K562 (cell line): ENCODE measurements around the gene ST6GAL1. TPM values are rescaled to one million over a fixed set of nuclear protein-coding genes. Genes with fewer than 3 reads are reported as not detected.

Experiments
- BHLHE40 ChIP-seq: IDR thresholded peaks from 2 replicates; pipeline ENCODE4 v1.6.1; 2011; ENCODE audit warnings: low read length, improper control_type of control experiment
- BRF2 ChIP-seq: IDR thresholded peaks from 3 replicates; pipeline ENCODE4 v1.6.1; 2011; ENCODE audit warnings: borderline replicate concordance, mild to moderate bottlenecking; ENCODE audit not compliant: insufficient read length, insufficient read depth
- C11orf30 ChIP-seq: fragments of 450-650 bp; IDR thresholded peaks from 2 replicates; pipeline ENCODE4 v1.6.1; 2016; ENCODE audit warnings: low read depth, mild to moderate bottlenecking
- CC2D1A ChIP-seq: fragments of 450-650 bp; IDR thresholded peaks from 2 replicates; pipeline ENCODE4 v1.6.1; 2017; ENCODE audit warnings: mild to moderate bottlenecking
- ERF ChIP-seq: fragments of 450-650 bp; formaldehyde crosslinking; IDR thresholded peaks from 2 replicates; pipeline ENCODE4 v1.4.0; 2020; ENCODE audit warnings: mild to moderate bottlenecking, mixed read lengths
- HDAC3 ChIP-seq: fragments of 450-650 bp; IDR thresholded peaks from 2 replicates; pipeline ENCODE4 v1.6.1; 2018; ENCODE audit warnings: borderline replicate concordance, mild to moderate bottlenecking, moderate library complexity; ENCODE audit not compliant: partially characterized antibody
- HDAC8 ChIP-seq: fragments of 450-650 bp; IDR thresholded peaks from 2 replicates; pipeline ENCODE4 v1.6.1; 2016; ENCODE audit warnings: mild to moderate bottlenecking, missing genetic modification characterization, moderate library complexity, missing compliant biosample characterization
- HNRNPL ChIP-seq: fragments of 200-400 bp; formaldehyde crosslinking; IDR thresholded peaks from 2 replicates; pipeline ENCODE4 v1.6.1; 2017; ENCODE audit warnings: low read depth, mild to moderate bottlenecking, low read length
- MBD1 ChIP-seq: fragments of 250-450 bp; sonication (Bioruptor Pico); IDR thresholded peaks from 2 replicates; pipeline ENCODE4 v1.8.0; 2022; ENCODE audit warnings: inconsistent platforms
- MEF2D ChIP-seq: conservative IDR thresholded peaks from 2 replicates; pipeline ENCODE4 v1.6.1; 2016; ENCODE audit warnings: low read depth, missing genetic modification characterization, missing compliant biosample characterization
- NFE2L1 ChIP-seq: fragments of 450-650 bp; IDR thresholded peaks from 2 replicates; pipeline ENCODE4 v1.6.1; 2016; ENCODE audit warnings: missing genetic modification characterization, low read depth, mild to moderate bottlenecking, missing compliant biosample characterization, moderate library complexity, borderline replicate concordance
- NR4A1 ChIP-seq, 2 experiments: fragments of 250-450 bp in 1 of 2; fragments of 450-650 bp in 1 of 2; sonication (Bioruptor Pico) in 1 of 2; IDR thresholded peaks; 2 replicates each; pipeline versions ENCODE4 v1.4.0 to v1.6.1; 2016 to 2020; ENCODE audit warnings: mild to moderate bottlenecking in 2 of 2, missing compliant biosample characterization in 1 of 2, missing genetic modification characterization in 1 of 2, moderate library complexity in 1 of 2
- RBM22 ChIP-seq: fragments of 200-400 bp; formaldehyde crosslinking; IDR thresholded peaks from 2 replicates; pipeline ENCODE4 v1.6.1; 2018; ENCODE audit warnings: low read length, low read depth; ENCODE audit not compliant: poor library complexity, severe bottlenecking
- RBM34 ChIP-seq: fragments of 200-400 bp; formaldehyde crosslinking; IDR thresholded peaks from 2 replicates; pipeline ENCODE4 v1.6.1; 2018; ENCODE audit warnings: low read length, borderline replicate concordance; ENCODE audit not compliant: insufficient read depth
- SIRT6 ChIP-seq: IDR thresholded peaks from one replicate; pipeline ENCODE4 v1.6.1; 2012; ENCODE audit warnings: low read depth, mild to moderate bottlenecking, control low read depth, inconsistent platforms, low read length, moderate library complexity
- SNIP1 ChIP-seq: fragments of 450-650 bp; IDR thresholded peaks from 2 replicates; pipeline ENCODE4 v1.7.1; 2017; ENCODE audit warnings: low read depth, mild to moderate bottlenecking
- TBL1XR1 ChIP-seq, 2 experiments: IDR thresholded peaks; 2 replicates each; pipeline ENCODE4 v1.6.1; 2012; ENCODE audit warnings: improper control_type of control experiment in 2 of 2, low read length in 2 of 2, mild to moderate bottlenecking in 1 of 2
- TCF15 ChIP-seq: fragments of 250-450 bp; sonication (Bioruptor Pico); IDR thresholded peaks from 2 replicates; pipeline ENCODE4 v1.8.0; 2022; ENCODE audit warnings: moderate library complexity, mild to moderate bottlenecking, inconsistent platforms
- VEZF1 ChIP-seq: fragments of 200-800 bp; sonication (Bioruptor generic); IDR thresholded peaks from 2 replicates; pipeline ENCODE4 v1.6.1; 2017; ENCODE audit warnings: missing genetic modification characterization, missing compliant biosample characterization
- ZC3H4 ChIP-seq: sonication (generic); formaldehyde crosslinking; IDR thresholded peaks from 2 replicates; pipeline ENCODE4 v1.9.0; 2021; ENCODE audit warnings: missing genetic modification reagents, borderline replicate concordance
- ZNF143 ChIP-seq: sonication (generic); formaldehyde crosslinking; IDR thresholded peaks from 2 replicates; pipeline ENCODE4 v1.9.0; 2022; ENCODE audit warnings: mild to moderate bottlenecking, missing genetic modification reagents
- ZNF174 ChIP-seq: fragments of 250-450 bp; sonication (Bioruptor Pico); IDR thresholded peaks from 2 replicates; pipeline ENCODE4 v1.4.0; 2020; ENCODE audit warnings: mild to moderate bottlenecking
- ZNF57 ChIP-seq: fragments of 450-650 bp; formaldehyde crosslinking; IDR thresholded peaks from 2 replicates; pipeline ENCODE4 v1.4.0; 2020; ENCODE audit warnings: mild to moderate bottlenecking, moderate library complexity
- ZNF785 ChIP-seq: fragments of 250-450 bp; sonication (Bioruptor Pico); IDR thresholded peaks from 2 replicates; pipeline ENCODE4 v1.4.0; 2020; ENCODE audit warnings: mild to moderate bottlenecking
- ZSCAN29 ChIP-seq: fragments of 450-650 bp; IDR thresholded peaks from 2 replicates; pipeline ENCODE4 v1.6.1; 2017
- polyA plus RNA-seq, 8 experiments: library from polyadenylated mRNA; depleted of rRNA in 4 of 8; stranded (reverse) in 5 of 8; unstranded in 3 of 8; fragments of >200 nt; fragmentation: Nextera tagmentation in 2 of 8; fragmentation: Illumina TruSeq in 1 of 8; extraction: Ambion mirVana in 2 of 8; extraction: Trizol in 1 of 8; gene quantifications; 2 replicates each; pipeline versions ENCODE4 v1.2.1 to v1.2.3, GENCODE V29; 2011 to 2014; ENCODE audit warnings: inconsistent platforms in 1 of 8, missing spikeins in 1 of 8
- total RNA-seq, 7 experiments: library from RNA; depleted of rRNA in 6 of 7; stranded (reverse); fragments of >200 nt in 6 of 7; fragmentation: Illumina TruSeq in 2 of 7; extraction: Trizol in 2 of 7; gene quantifications; 2 replicates each; pipeline versions ENCODE4 v1.2.1 to v1.2.3, GENCODE V29; 2011 to 2021; ENCODE audit warnings: low replicate concordance in 1 of 7

Gene ST6GAL1
- total and polyA plus RNA-seq, 9 of the 15 experiments (the other 6 are each of a cell fraction or from before 2014, with no cell fraction given) = 31.9 to 145 (median 71.0) TPM

- no peak for TF ChIP-seq NR4A1 (CRISPR knock-in tag; IDR thresholded peaks at IDR 0.05)
- TF ChIP-seq NR4A1 (tag; IDR thresholded peaks at IDR 0.05) = peak; percentile 53; the same call in 1 of the 2 replicates
- TF ChIP-seq ZNF57 = no peak
- TF ChIP-seq VEZF1 (CRISPR knock-in tag) = no peak
- TF ChIP-seq ZNF785 = no peak
- no peak for TF ChIP-seq ZNF143 (CRISPR knock-in tag)
- no peak for TF ChIP-seq TCF15 (CRISPR knock-in tag)
- TF ChIP-seq SIRT6 = no peak
- no peak for TF ChIP-seq BRF2
- TF ChIP-seq HDAC3 = peak; percentile 23
- TF ChIP-seq TBL1XR1 (IDR thresholded peaks at IDR 0.05; ENCODE audit: low read length in 2 of 2) = no peak
- no peak for TF ChIP-seq MBD1 (CRISPR knock-in tag)
- no peak for TF ChIP-seq ERF (CRISPR knock-in tag)
- TF ChIP-seq SNIP1 = no peak
- TF ChIP-seq HDAC8 (tag) = no peak
- TF ChIP-seq ZSCAN29 = no peak
- TF ChIP-seq BHLHE40 = no peak
- TF ChIP-seq ZNF174 (CRISPR knock-in tag) = no peak
- no peak for TF ChIP-seq CC2D1A
- no peak for TF ChIP-seq HNRNPL
- no peak for TF ChIP-seq RBM34
- no peak for TF ChIP-seq ZC3H4 (CRISPR knock-in tag)
- TF ChIP-seq NFE2L1 (tag) = no peak
- no peak for TF ChIP-seq MEF2D (tag)
- no peak for TF ChIP-seq C11orf30
- TF ChIP-seq RBM22 = no peak
These were observed 29.1 kb upstream of the ST6GAL1 start (continued) for GRCh38 chr3:186901135-186901734.
